Vagina (tissue), 2 donors: Measurements from ENCODE around the gene TRIB2.

Experiments used
- CTCF ChIP-seq, 3 experiments: fragments of 450-650 bp in 2 of 3; fragments of 200-600 bp in 1 of 3; sonication (generic) in 1 of 3; IDR thresholded peaks; one replicate each; pipeline ENCODE4 v1.5.1; 2017 to 2019; ENCODE audit warnings: antibody characterized with exemption in 3 of 3, mild to moderate bottlenecking in 2 of 3, moderate library complexity in 2 of 3
- POLR2A ChIP-seq, 2 donors: fragments of 450-650 bp; IDR thresholded peaks; one replicate each; pipeline ENCODE4 v1.6.1; 2017; ENCODE audit warnings: antibody characterized with exemption in 2 of 2, mild to moderate bottlenecking in 2 of 2, moderate library complexity in 2 of 2
- POLR2AphosphoS5 ChIP-seq, 2 donors: sonication (generic); formaldehyde crosslinking; IDR thresholded peaks; one replicate each; pipeline ENCODE4 v1.9.0; 2017; ENCODE audit warnings: antibody characterized with exemption in 2 of 2, mild to moderate bottlenecking in 2 of 2, low read depth in 1 of 2; ENCODE audit not compliant: insufficient read depth in 1 of 2

- TF ChIP-seq CTCF (IDR thresholded peaks at IDR 0.05) (no peak), POLR2AphosphoS5 (IDR thresholded peaks at IDR 0.05; ENCODE audit: insufficient read depth in 1 of 2, low read depth in 1 of 2) (peak; percentile 42 to 60), POLR2A (IDR thresholded peaks at IDR 0.05) (no peak)
Observed at GRCh38 chr2:12787891-12788801, 71.4 kb downstream of the TRIB2 start.
